HCT116 (cell line): ENCODE data around the gene ECM1. TPM values are rescaled to one million over a fixed set of nuclear protein-coding genes. Genes with fewer than 3 reads are reported as not detected.

Experiments
- ATAC-seq: fragments of 200-7000 bp; cut with Tn5 transposase; 2 replicates; pipeline ENCODE4 v1.9.1; 2020; ENCODE audit warnings: mild to moderate bottlenecking, moderate library complexity
- BruUV-seq: library from RNA; stranded (reverse); fragments of 400-500 nt; replicated peaks from 2 replicates; lab custom pipeline; 2021; lab: Mats Ljungman, UMichigan
- CTCF ChIA-PET: fragments of 300-600 bp; sonication (Branson Sonifier 250); formaldehyde crosslinking; loops from one replicate; lab custom pipeline; 2021; ENCODE audit warnings: antibody characterized with exemption; lab: Charles Lee
- POLR2A ChIA-PET: fragments of 300-600, 350-600 bp; sonication (Branson Sonifier 250); formaldehyde crosslinking; loops from one replicate; lab custom pipeline; 2021; ENCODE audit warnings: antibody characterized with exemption; lab: Charles Lee
- RAD21 ChIA-PET, 2 experiments: fragments of 300-600 bp; sonication (Branson Sonifier 250); formaldehyde crosslinking; loops; one replicate each; lab custom pipeline; 2023; ENCODE audit warnings: low total read pairs in 2 of 2; ENCODE audit not compliant: uncharacterized antibody in 2 of 2, unreplicated experiment in 2 of 2, low non-redundant PET in 1 of 2; lab: Charles Lee
- DNase-seq: peaks from one replicate; pipeline ENCODE4 v3.0.0-alpha.2; 2010; ENCODE audit warnings: low read depth, low spot score
- H2AFZ ChIP-seq: fragments of 200-600 bp; shearing (Covaris generic), sonication (generic); 2 replicates; pipeline ENCODE4 v1.6.1; 2017; ENCODE audit warnings: low read depth, mixed run types, mixed read lengths, antibody characterized with exemption, low read length; ENCODE audit not compliant: poor library complexity, severe bottlenecking
- H3K27ac ChIP-seq: 2 replicates; pipeline ENCODE4 v1.5.1; 2012; ENCODE audit warnings: low read depth, low read length
- H3K27me3 ChIP-seq: fragments of 200-600 bp; sonication (generic); 2 replicates; pipeline ENCODE4 v1.6.1; 2016; ENCODE audit warnings: mixed run types, low read length, mixed read lengths; ENCODE audit not compliant: insufficient read depth
- H3K36me3 ChIP-seq, 2 experiments: fragments of 200-500 bp in 1 of 2; fragments of 200-600 bp in 1 of 2; sonication (Bioruptor generic) in 1 of 2; sonication (generic) in 1 of 2; 2 replicates each; pipeline versions ENCODE4 v1.5.1 to v1.6.1; 2014 to 2016; ENCODE audit warnings: low read length in 2 of 2, inconsistent platforms in 1 of 2, mixed read lengths in 1 of 2, mixed run types in 1 of 2; ENCODE audit not compliant: insufficient read depth in 2 of 2, control insufficient read depth in 1 of 2
- H3K4me1 ChIP-seq, 2 experiments: fragments of 200-600 bp in 1 of 2; sonication (generic) in 1 of 2; 2 replicates each; pipeline versions ENCODE4 v1.5.1 to v1.6.1; 2012 to 2017; ENCODE audit warnings: low read length in 2 of 2, inconsistent platforms in 1 of 2, mild to moderate bottlenecking in 1 of 2, mixed read lengths in 1 of 2, mixed run types in 1 of 2, moderate library complexity in 1 of 2; ENCODE audit not compliant: insufficient read depth in 2 of 2, control insufficient read depth in 1 of 2
- H3K4me2 ChIP-seq: fragments of 200-600 bp; sonication (generic); 2 replicates; pipeline ENCODE4 v1.6.1; 2017; ENCODE audit warnings: mixed run types, low read length, mixed read lengths
- H3K4me3 ChIP-seq, 2 experiments: fragments of 200-600 bp in 1 of 2; sonication (generic) in 1 of 2; replicated peaks in 1 of 2; 2 replicates each; pipeline ENCODE4 v1.5.1; 2011 to 2016; ENCODE audit warnings: low read length in 2 of 2, control low read depth in 1 of 2, low read depth in 1 of 2, mild to moderate bottlenecking in 1 of 2, mixed read lengths in 1 of 2, mixed run types in 1 of 2
- H3K79me2 ChIP-seq: fragments of 200-600 bp; sonication (generic); 2 replicates; pipeline ENCODE4 v1.6.1; 2017; ENCODE audit warnings: mild to moderate bottlenecking, mixed run types, low read length, moderate library complexity, mixed read lengths; ENCODE audit not compliant: insufficient read depth
- H3K9ac ChIP-seq: fragments of 200-600 bp; sonication (generic); 2 replicates; pipeline ENCODE4 v1.6.1; 2016; ENCODE audit warnings: low read length, mixed read lengths
- H3K9me2 ChIP-seq: fragments of 200-600 bp; sonication (generic), shearing (Covaris generic); 2 replicates; pipeline ENCODE4 v1.6.1; 2017; ENCODE audit warnings: mixed run types, mild to moderate bottlenecking, moderate library complexity; ENCODE audit not compliant: insufficient read depth
- H3K9me3 ChIP-seq, 2 experiments: fragments of 200-500 bp in 1 of 2; fragments of 200-600 bp in 1 of 2; sonication (Bioruptor generic) in 1 of 2; sonication (generic) in 1 of 2; 2 replicates each; pipeline ENCODE4 v1.6.1; 2014 to 2017; ENCODE audit warnings: low read length in 2 of 2, mixed read lengths in 2 of 2, inconsistent platforms in 1 of 2, low read depth in 1 of 2, mild to moderate bottlenecking in 1 of 2, mixed run types in 1 of 2, moderate library complexity in 1 of 2; ENCODE audit not compliant: control insufficient read depth in 1 of 2, insufficient read depth in 1 of 2
- H4K20me1 ChIP-seq: fragments of 200-600 bp; sonication (generic), shearing (Covaris generic); 2 replicates; pipeline ENCODE4 v1.6.1; 2017; ENCODE audit warnings: mixed run types, mild to moderate bottlenecking, moderate library complexity; ENCODE audit not compliant: insufficient read depth
- CBX3 ChIP-seq: IDR thresholded peaks from 2 replicates; pipeline ENCODE4 v1.6.1; 2012; ENCODE audit warnings: low read depth
- ELF1 ChIP-seq: IDR thresholded peaks from 2 replicates; pipeline ENCODE4 v1.6.1; 2012; ENCODE audit warnings: low read depth, borderline replicate concordance
- intact Hi-C: fragments of 100-400 bp; cut with micrococcal nuclease; formaldehyde crosslinking; loops from 2 replicates; pipeline ENCODE4 v1.10.0; 2022
- total RNA-seq: library from RNA; stranded (reverse); gene quantifications from one replicate; pipeline ENCODE4 v1.2.1, GENCODE V29; 2021; ENCODE audit not compliant: unreplicated experiment
- TF ChIP-seq, protein P1 (sequence below): IDR thresholded peaks from 2 replicates; pipeline ENCODE4 v1.6.1; 2012; ENCODE audit warnings: low read depth

The ECM1 gene
- total RNA-seq, 1 experiment from 2014 or later = 2.0 TPM

DNA sequence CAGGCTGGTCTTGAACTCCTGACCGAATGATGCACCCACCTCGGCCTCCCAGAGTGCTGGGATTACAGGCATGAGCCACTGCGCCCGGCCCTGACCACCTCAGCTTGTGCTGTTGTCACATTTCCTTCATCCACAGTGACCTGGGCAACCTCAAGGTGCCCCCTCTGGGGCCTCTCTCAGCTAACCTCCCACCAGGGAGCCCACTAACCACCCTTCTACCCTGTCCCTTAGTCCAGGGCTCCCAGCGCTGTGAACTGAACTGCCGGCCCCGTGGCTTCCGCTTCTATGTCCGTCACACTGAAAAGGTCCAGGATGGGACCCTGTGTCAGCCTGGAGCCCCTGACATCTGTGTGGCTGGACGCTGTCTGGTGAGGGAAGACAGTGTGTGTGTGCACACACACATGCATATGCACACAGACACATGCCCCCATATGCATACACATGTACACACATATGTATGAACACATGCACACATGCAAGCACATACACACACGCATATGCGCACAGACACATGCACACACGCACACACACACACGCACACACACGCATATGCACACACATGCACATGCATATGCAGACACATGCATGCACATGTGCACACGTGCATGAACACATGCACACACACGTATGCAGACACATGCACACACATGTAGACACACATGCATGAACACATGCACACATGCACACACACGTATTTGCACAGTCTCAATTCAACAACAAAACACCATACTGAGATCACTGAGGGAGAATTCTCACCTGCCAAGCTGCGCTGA is 47.5 kb downstream of the ECM1 start (continued):
- TF ChIP-seq CBX3 = no peak
- TF ChIP-seq, protein P1, sequence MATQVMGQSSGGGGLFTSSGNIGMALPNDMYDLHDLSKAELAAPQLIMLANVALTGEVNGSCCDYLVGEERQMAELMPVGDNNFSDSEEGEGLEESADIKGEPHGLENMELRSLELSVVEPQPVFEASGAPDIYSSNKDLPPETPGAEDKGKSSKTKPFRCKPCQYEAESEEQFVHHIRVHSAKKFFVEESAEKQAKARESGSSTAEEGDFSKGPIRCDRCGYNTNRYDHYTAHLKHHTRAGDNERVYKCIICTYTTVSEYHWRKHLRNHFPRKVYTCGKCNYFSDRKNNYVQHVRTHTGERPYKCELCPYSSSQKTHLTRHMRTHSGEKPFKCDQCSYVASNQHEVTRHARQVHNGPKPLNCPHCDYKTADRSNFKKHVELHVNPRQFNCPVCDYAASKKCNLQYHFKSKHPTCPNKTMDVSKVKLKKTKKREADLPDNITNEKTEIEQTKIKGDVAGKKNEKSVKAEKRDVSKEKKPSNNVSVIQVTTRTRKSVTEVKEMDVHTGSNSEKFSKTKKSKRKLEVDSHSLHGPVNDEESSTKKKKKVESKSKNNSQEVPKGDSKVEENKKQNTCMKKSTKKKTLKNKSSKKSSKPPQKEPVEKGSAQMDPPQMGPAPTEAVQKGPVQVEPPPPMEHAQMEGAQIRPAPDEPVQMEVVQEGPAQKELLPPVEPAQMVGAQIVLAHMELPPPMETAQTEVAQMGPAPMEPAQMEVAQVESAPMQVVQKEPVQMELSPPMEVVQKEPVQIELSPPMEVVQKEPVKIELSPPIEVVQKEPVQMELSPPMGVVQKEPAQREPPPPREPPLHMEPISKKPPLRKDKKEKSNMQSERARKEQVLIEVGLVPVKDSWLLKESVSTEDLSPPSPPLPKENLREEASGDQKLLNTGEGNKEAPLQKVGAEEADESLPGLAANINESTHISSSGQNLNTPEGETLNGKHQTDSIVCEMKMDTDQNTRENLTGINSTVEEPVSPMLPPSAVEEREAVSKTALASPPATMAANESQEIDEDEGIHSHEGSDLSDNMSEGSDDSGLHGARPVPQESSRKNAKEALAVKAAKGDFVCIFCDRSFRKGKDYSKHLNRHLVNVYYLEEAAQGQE = no peak
- TF ChIP-seq, all 23 proteins: peak for 0

DNA sequence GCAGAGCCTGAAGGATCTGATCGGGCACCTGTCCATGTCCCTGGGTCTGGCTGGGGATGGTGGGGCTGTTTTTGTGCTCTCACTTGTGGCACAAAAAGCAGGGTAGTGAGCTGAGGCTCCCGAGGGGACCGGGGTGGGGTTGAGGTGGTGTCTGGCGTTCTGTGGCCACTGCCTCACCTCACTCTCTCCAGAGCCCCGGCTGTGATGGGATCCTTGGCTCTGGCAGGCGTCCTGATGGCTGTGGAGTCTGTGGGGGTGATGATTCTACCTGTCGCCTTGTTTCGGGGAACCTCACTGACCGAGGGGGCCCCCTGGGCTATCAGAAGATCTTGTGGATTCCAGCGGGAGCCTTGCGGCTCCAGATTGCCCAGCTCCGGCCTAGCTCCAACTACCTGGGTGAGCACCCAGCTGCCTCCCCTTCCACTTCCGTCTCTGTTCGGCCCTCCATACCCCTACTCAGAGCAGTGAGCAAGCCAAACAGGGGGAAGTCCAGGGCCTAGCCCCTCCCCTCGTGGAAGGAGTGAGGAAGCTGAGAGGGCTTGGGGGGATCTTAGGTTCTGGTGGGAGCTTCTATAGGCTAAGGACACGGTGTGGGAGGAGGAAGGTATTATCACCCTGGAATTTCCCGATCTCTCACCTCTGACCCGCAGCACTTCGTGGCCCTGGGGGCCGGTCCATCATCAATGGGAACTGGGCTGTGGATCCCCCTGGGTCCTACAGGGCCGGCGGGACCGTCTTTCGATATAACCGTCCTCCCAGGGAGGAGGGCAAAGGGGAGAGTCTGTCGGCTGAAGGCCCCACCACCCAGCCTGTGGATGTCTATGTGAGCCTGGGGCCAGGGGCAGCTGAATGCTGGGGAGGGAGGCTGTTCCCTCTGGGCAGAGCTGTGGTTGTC is 48.3 kb downstream of the ECM1 start:
- ChIA-PET RAD21 (no interaction called here), POLR2A (no interaction called here), CTCF (no interaction called here)
- H3K9me3 ChIP-seq = no peaks in the 10 kb centered on the region
- no peak overlapping the region for H3K9ac ChIP-seq
- intact Hi-C loops = no loop called here
- no peak overlapping the region for H3K27ac ChIP-seq
- H2AFZ ChIP-seq = no peak overlapping the region
- no peaks in the 10 kb centered on the region for H3K9me2 ChIP-seq
- H3K4me3 ChIP-seq = no peak overlapping the region
- no peak for ATAC-seq
- H3K36me3 ChIP-seq = no peaks in the 10 kb centered on the region
- DNase-seq = no peak
- BruUV-seq = no TSS peak
- no peaks in the 10 kb centered on the region for H3K27me3 ChIP-seq
- H4K20me1 ChIP-seq = no peaks in the 10 kb centered on the region
- peaks cover 4% of the 10 kb centered on the region; the same call in 1 of the 2 replicates for H3K79me2 ChIP-seq
- no peak overlapping the region for H3K4me2 ChIP-seq
- H3K4me1 ChIP-seq = peaks cover 11 to 26% of the 10 kb centered on the region in 2 experiments
- no peak for TF ChIP-seq ELF1
- TF ChIP-seq, all 23 proteins: peak for 0
